ENCODE data around the gene SLC8A1.

Gene SLC8A1

GRCh38 chr2:40178971-40179370 lies 272.9 kb downstream of the SLC8A1 start:
- DNase-seq = no peak

GRCh38 chr2:40178171-40178778 lies 273.6 kb downstream of the SLC8A1 start:
- DNase-seq = no peak

DNA sequence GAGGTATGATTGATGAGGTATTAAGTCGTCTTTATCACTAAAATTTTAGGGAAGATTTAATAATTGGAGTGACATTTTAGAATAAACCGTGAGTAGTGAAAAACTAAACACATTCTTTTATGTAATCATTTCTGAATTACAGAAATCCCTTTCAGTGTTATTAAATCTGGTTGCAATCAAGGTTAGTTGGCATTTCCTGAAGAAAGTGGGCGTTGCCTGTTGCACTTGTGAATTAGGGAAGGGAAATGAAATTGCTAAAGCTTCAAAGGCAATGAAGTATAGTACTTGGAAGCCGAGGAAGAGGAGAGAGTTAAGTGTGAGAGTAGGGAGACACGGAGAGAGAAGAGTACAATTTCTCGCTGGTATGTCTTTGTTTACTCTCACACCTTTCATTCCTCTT lies 274.5 kb downstream of the SLC8A1 start:
- no peak for DNase-seq

- no peak for DNase-seq
Measured at GRCh38 chr2:40173276-40173675, 278.6 kb downstream of the SLC8A1 start.

GRCh38 chr2:40169856-40170255 lies 282.0 kb downstream of the SLC8A1 start:
- no peak for DNase-seq

- no peak for DNase-seq
Measured at GRCh38 chr2:40169430-40169829, 282.5 kb downstream of the SLC8A1 start.

GRCh38 chr2:40168546-40168945 lies 283.3 kb downstream of the SLC8A1 start:
- DNase-seq = peak; percentile 5

GRCh38 chr2:40168032-40168431 lies 283.9 kb downstream of the SLC8A1 start:
- peak; percentile 13 for DNase-seq

DNA sequence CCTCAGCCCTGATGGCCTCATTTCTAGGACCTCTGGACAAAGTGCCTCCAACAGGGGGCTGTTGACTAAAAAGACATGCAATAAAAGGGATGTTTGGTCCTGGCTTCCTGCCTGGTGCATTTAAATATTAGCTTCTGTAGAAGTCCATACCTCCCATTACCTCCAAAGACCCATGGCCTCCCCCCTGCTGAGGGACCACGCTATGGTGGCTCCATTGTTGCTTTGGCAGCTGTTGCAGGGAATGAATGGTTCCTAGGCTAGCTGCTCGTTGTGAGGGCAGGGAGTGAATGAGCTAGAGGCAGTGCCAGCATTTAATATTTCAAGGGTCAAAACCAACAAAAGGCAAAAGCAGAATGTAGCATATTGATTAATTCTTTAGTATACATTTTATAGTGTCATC lies 285.9 kb downstream of the SLC8A1 start:
- no peak for DNase-seq

DNA sequence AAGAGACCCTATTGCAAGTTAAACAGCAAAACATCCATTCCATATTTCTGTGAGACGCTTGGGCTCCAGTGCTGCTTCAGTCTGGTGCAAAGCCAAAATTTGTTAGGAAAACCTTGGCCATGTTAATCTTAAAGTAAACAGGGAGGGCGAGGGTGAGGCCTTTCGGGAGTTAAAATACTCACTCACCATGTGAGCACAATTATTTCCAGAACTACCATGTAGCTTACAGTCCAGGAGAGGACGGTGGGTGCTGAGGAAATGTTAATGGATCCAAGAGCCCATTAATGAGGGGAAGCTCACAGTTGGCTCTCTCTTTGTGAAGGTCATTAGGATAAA lies 286.4 kb downstream of the SLC8A1 start:
- no peak for DNase-seq

DNA sequence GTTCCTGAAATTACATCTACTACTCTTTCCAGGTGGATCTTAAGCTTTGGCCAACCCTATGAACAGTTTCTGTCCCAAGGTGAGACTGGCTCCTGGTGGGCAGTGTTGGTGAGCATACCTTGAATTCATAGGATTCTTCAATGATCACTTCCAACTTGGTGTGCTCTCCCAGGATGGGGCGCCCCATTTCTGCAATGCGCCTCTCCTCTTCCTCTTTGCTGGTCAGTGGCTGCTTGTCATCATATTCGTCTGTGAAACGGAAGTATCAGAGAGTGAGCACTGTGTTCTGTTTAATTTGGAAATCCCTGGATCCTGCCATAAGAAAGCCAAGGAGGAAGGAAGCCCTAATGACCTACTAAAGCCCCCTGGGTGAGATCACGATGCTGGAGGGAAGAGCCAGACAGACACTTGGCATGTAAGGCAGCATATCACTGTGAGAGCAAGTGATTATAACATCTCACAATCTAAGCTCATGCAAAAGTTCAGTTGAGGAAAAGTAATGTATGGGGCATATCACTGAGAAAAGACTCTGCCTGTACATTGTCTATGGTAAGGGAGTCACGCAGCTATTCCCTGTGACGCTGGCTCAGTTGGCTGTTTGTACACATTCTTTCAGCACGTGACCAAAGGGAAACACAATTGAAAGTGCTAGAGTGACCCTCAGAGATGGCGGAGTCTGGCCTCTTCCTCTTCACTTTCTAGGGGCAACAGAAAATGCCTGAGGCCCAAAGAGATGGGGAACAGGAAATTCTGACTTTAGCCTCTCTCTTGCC lies 287.0 kb downstream of the SLC8A1 start:
- DNase-seq = no peak

DNA sequence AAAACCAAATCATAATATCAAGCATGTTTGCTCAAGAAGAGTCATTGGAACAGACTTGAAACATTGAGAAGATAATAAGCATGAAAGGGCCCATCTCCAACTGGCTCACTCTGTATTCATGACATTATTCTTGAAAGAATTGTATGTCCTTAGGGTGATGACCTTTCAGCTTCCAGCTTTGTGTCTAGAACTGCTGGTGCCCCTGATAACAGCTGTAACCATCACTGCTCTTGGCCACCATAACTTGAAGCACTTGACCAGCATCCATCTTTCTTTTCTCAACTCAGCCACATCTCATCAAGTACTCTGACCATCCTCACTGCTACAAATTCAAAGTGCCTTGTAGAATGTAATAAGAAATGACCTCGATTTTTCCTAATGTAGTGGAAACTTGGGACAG lies 289.9 kb downstream of the SLC8A1 start:
- DNase-seq = no peak

DNA sequence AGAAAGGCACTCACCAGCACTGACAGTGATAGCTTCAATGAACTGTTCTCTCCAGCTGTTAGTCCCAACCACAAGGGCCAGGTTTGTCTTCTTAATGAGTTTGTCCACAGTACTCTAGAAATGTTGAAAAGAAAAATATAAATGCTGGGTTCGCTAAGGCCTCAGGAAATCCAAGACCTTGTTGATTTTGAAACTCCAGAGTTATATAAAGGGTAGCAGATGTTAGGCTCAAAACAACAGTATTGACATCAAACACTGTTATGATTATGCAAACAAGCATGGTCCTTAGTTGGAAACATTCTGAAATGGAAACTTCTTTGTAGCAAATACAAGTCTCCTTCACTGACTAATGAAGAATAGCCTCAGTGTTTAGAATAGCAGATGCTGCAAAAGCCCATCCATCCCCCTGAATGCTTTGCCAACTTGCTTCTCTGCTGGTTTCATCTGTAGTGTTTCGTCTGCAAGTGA lies 291.1 kb downstream of the SLC8A1 start:
- no peak for DNase-seq

DNA sequence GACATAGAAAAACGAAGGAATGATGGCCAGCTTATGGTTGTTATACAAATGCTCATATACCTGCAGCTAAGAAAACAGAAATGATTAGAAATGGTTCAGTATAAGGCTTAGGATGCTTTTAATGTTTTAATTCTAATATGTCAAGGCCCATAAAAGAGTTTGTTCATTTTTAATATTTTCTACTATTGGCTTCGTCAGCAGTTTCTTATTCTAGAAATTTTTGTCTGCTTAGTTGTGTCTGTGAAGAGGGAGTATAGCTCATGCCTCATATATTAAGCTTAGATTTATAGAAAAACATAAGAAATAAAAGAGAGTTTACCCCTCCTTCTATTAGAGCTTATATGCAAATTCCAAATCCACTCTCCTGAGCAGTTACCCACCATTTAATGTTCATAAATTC lies 292.6 kb downstream of the SLC8A1 start:
- DNase-seq = no peak

DNA sequence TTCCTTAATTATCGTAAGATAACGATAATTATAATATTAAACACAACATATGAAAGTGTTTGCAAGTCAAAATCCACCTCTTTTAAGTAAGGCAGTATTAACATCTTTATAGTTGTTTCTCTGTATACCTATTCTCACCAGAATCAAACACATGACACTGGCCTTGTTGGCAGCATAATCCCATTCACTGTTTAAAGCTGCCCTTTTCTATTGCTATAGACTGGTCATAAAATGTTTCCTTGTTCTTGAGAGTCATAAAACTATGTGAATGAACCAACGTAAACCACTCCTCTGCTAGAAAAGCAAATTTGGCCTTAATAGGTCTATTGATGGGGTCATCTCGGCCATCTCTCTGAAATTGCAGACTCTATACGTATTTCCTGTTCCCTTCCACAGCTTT lies 293.1 kb downstream of the SLC8A1 start:
- no peak for DNase-seq

- DNase-seq = no peak
Measured at GRCh38 chr2:40155728-40156127, 296.2 kb downstream of the SLC8A1 start.

- DNase-seq = no peak
Measured at GRCh38 chr2:40150266-40150665, 301.6 kb downstream of the SLC8A1 start.

DNA sequence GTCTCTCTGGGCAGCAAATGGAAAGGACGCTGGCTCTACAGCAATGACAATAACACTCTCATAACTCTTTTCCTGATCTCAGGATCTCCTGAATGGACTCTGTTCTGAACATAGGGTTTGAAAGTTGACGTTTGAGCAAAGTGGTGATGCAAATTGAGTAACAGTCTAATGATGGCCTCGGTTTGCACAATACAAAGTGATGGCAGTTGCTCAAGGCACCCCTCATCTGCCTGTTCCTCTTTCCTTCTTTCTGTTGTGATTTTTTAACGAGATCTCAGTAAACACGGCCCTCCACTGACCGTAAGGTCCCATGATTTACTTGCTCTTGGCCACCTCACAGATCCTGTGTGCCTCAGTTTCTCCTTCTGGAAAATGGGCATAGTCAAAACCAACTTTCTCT lies 303.6 kb downstream of the SLC8A1 start:
- DNase-seq = peak; percentile 10

- no peak for DNase-seq
Measured at GRCh38 chr2:40147360-40147759, 304.5 kb downstream of the SLC8A1 start.

GRCh38 chr2:40144022-40144421 lies 307.9 kb downstream of the SLC8A1 start:
- no peak for DNase-seq

GRCh38 chr2:40138314-40138713 lies 313.6 kb downstream of the SLC8A1 start:
- no peak for DNase-seq

DNA sequence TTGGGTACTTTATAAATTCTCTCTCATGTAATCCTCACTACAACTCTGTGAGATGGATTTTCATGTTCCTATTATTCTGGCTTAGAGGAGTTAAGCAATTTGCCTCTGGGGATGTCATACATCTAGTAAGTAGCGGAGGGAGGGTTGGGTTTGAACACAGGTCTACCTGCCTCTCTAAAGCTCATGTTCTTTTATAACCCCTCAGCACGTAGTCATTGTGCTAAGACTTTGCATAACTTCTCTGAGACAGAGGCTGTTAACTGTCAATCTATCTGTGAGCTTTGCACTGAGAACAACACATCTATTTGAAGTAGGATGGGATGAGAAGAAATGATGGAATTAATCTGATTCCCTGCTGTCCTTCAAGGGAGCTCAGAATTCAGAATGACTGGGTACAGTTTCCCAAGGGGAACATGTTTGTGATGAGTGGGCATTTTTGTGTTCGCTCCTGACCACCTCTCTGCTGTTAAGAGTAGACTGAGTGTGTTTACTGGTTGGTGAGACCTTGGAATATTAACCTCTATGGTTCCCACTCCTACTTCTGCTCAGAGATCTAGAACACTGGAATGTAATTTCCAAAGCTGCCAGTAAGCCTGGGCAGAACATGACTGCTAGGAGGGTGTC lies 320.7 kb downstream of the SLC8A1 start:
- no peak for DNase-seq

GRCh38 chr2:40130251-40130994 lies 321.5 kb downstream of the SLC8A1 start:
- DNase-seq = no peak

DNA sequence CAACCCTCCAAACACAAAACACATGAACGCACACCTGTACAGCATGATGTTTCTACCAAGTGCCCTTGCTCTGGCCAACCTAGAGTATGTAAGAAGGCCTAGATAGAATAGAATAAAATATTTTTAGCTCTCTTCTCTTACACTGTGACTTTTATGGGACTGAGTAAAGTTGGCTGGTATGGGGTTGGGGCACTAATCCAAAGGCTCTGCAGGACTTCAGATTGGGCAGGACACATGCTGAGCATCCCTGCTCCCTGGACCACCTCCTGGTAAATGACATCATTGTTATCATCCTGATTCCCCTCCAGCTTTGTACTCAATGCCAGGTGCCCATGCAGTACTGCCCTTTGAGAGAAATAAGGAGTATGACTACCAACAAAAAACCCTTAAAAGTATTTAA lies 322.2 kb downstream of the SLC8A1 start:
- DNase-seq = no peak
